ENCODE data around the gene TMEM184B. TPM values are rescaled to one million over a fixed set of nuclear protein-coding genes. Genes with fewer than 3 reads are reported as not detected.
A peak's percentile ranks its signal among the peaks of the same experiment; 100 is the strongest.

The TMEM184B gene
- 10 to 100 TPM in 5 of 6 experiments, 1 to 10 TPM in 1; 7.9 to 42.6 (median 16.9) TPM for total RNA-seq
- long read RNA-seq, full-length matches to known transcripts: 2 of 3 reads
- long read RNA-seq, partial matches to known transcripts: 1 of 3 reads
- long read RNA-seq, other reads (novel, unspliced or antisense): 0 of 3 reads

GRCh38 chr22:38272373-38273134 lies at the start of gene TMEM184B:
Gene TMEM184B (minus strand): TSS chr22:38273010. CDS start chr22:38247961, 25,049 bp downstream.
- 4% methylated on average over 5 of the region's 97 CpGs for WGBS (ENCODE audit: insufficient coverage, low coverage, low lambda C conversion rate, missing lambda C conversion rate)
- intact Hi-C loops (cut with DNase I): no loop called here
- Histone ChIP-seq H3K4me1 (peaks cover 0 to 8% (median 0%) of the 10 kb centered on the region in 4 donors), H3K27ac (peak within 1 kb of the TSS; percentile 84 to 91 (median 85)), H3K36me3 (no peaks in the 10 kb centered on the region), H3K4me3 (peak within 1 kb of the TSS; percentile 95 to 98 (median 95)), H3K9me3 (no peaks in the 10 kb centered on the region), H3K27me3 (no peaks in the 10 kb centered on the region)
- TF ChIP-seq CTCF (IDR thresholded peaks at IDR 0.05) (no peak), POLR2A (IDR thresholded peaks at IDR 0.05) (peak; percentile 96)
- peak; percentile 81 to 86 (median 86) for DNase-seq
- peak; percentile 92 to 97 (median 92) for ATAC-seq

- TF ChIP-seq CTCF (IDR thresholded peaks at IDR 0.05) (no peak), POLR2A (IDR thresholded peaks at IDR 0.05) (no peak)
- Histone ChIP-seq H3K27ac (no peak overlapping the region), H3K4me3 (no peak overlapping the region), H3K4me1 (peaks cover 0 to 6% (median 0%) of the 10 kb centered on the region in 4 donors), H3K9me3 (no peaks in the 10 kb centered on the region), H3K36me3 (no peaks in the 10 kb centered on the region), H3K27me3 (no peaks in the 10 kb centered on the region)
- WGBS (ENCODE audit: insufficient coverage, low coverage, low lambda C conversion rate, missing lambda C conversion rate): 79% methylated on average over 5 of the region's 11 CpGs
- intact Hi-C loops (cut with DNase I): no loop called here
- no peak for DNase-seq
- ATAC-seq: no peak
These were observed 48.0 kb upstream of the TMEM184B start for GRCh38 chr22:38320605-38321402.

- intact Hi-C loops (cut with DNase I): no loop called here
- Histone ChIP-seq H3K4me1 (peaks cover 0 to 7% (median 0%) of the 10 kb centered on the region in 4 donors), H3K36me3 (no peaks in the 10 kb centered on the region), H3K9me3 (no peaks in the 10 kb centered on the region), H3K4me3 (no peak overlapping the region), H3K27me3 (no peaks in the 10 kb centered on the region), H3K27ac (peak overlapping the region in 2 of 3 donors; percentile 61 to 66)
- TF ChIP-seq CTCF (IDR thresholded peaks at IDR 0.05) (no peak), POLR2A (IDR thresholded peaks at IDR 0.05) (no peak)
- WGBS (ENCODE audit: insufficient coverage, low coverage, low lambda C conversion rate, missing lambda C conversion rate): 85% methylated on average over 6 of the region's 14 CpGs
- DNase-seq (no peak), ATAC-seq (no peak)
These were observed 46.3 kb upstream of the TMEM184B start for GRCh38 chr22:38318792-38319773.
